ENCODE data around the gene SAPCD2. TPM values are rescaled to one million over a fixed set of nuclear protein-coding genes. Genes with fewer than 3 reads are reported as not detected.

Gene SAPCD2
- total and polyA plus RNA-seq, 12 donors = 0.07 to 1.7 (median 0.58) TPM

GRCh38 chr9:137096785-137097546 lies 26.6 kb upstream of the SAPCD2 start:
- Histone ChIP-seq H3K27me3 (no peaks in the 10 kb centered on the region), H3K4me3 (no peak overlapping the region), H3K9me3 (replicated peaks in 1 of 3) (no peaks in the 10 kb centered on the region), H3K4me1 (replicated peaks in 1 of 2) (no peaks in the 10 kb centered on the region), H3K36me3 (replicated peaks in 1 of 2) (peaks cover 0 to 59% of the 10 kb centered on the region in 2 donors), H3K27ac (no peak overlapping the region)
- no peak for DNase-seq
- intact Hi-C loops (cut with DNase I) = no loop called here
- no peak for TF ChIP-seq CTCF (IDR thresholded peaks at IDR 0.05)
- no peak for TF ChIP-seq POLR2A (IDR thresholded peaks at IDR 0.05)
- WGBS, 4 donors = 91 to 93% (median 91%) methylated on average over 23 to 31 of the region's 31 CpGs

- intact Hi-C loops (cut with DNase I) = no loop called here
- Histone ChIP-seq H3K9me3 (replicated peaks in 1 of 3) (no peaks in the 10 kb centered on the region), H3K27me3 (no peaks in the 10 kb centered on the region), H3K36me3 (replicated peaks in 1 of 2) (peaks cover 0 to 49% of the 10 kb centered on the region in 2 donors), H3K4me1 (replicated peaks in 1 of 2) (no peaks in the 10 kb centered on the region), H3K4me3 (no peak overlapping the region), H3K27ac (no peak overlapping the region)
- no peak for TF ChIP-seq CTCF (IDR thresholded peaks at IDR 0.05)
- TF ChIP-seq POLR2A (IDR thresholded peaks at IDR 0.05) = no peak
- 81 to 85% (median 84%) methylated on average over 27 to 30 of the region's 30 CpGs for WGBS, 4 donors
- no peak for DNase-seq
These were observed 25.5 kb upstream of the SAPCD2 start for GRCh38 chr9:137095664-137096517.

- intact Hi-C loops (cut with DNase I) = no loop called here
- peak in 1 of 7 donors; percentile 21 for DNase-seq
- Histone ChIP-seq H3K27ac (no peak overlapping the region), H3K36me3 (replicated peaks in 1 of 2) (no peaks in the 10 kb centered on the region), H3K27me3 (no peaks in the 10 kb centered on the region), H3K4me1 (replicated peaks in 1 of 2) (peaks cover 17 to 21% of the 10 kb centered on the region in 2 donors), H3K4me3 (no peak overlapping the region), H3K9me3 (replicated peaks in 1 of 3) (no peaks in the 10 kb centered on the region)
- 71 to 75% (median 72%) methylated on average over 11 of the region's 11 CpGs for WGBS, 4 donors
- TF ChIP-seq CTCF (IDR thresholded peaks at IDR 0.05) = no peak
- no peak for TF ChIP-seq POLR2A (IDR thresholded peaks at IDR 0.05)
These were observed 19.0 kb upstream of the SAPCD2 start for GRCh38 chr9:137089232-137089947.

GRCh38 chr9:137088121-137088520 lies 17.8 kb upstream of the SAPCD2 start:
- H3K27me3 ChIP-seq = no peaks in the 10 kb centered on the region
- no peak overlapping the region for H3K27ac ChIP-seq
- WGBS, 4 donors = 82 to 87% (median 84%) methylated on average over 5 of the region's 5 CpGs
- peaks cover 0 to under 1% of the 10 kb centered on the region in 2 donors for H3K36me3 ChIP-seq (replicated peaks in 1 of 2)
- no peak overlapping the region for H3K4me3 ChIP-seq
- TF ChIP-seq POLR2A (IDR thresholded peaks at IDR 0.05) = no peak
- no peak for TF ChIP-seq CTCF (IDR thresholded peaks at IDR 0.05)
- H3K4me1 ChIP-seq (replicated peaks in 1 of 2) = peaks cover 24 to 31% of the 10 kb centered on the region in 2 donors
- H3K9me3 ChIP-seq (replicated peaks in 1 of 3) = no peaks in the 10 kb centered on the region
- no peak for DNase-seq
- intact Hi-C loops (cut with DNase I) = no loop called here
